HG03442 (cell line): Measurements from ENCODE around the gene TGIF2.
"Not testable (repeated sequence)": the region's sequence is repeated elsewhere in the genome, so short reads cannot be mapped to it uniquely, and the experiment has no call there.

Source experiments
- ATAC-seq: cut with Tn5 transposase; IDR thresholded peaks from one replicate; pipeline ENCODE4 v1.9.1; 2021; ENCODE audit warnings: mild to moderate bottlenecking, moderate library complexity; ENCODE audit not compliant: unreplicated experiment

Gene TGIF2

GRCh38 chr20:36611625-36612024 lies 38.2 kb downstream of the TGIF2 start:
- no peak for ATAC-seq

DNA sequence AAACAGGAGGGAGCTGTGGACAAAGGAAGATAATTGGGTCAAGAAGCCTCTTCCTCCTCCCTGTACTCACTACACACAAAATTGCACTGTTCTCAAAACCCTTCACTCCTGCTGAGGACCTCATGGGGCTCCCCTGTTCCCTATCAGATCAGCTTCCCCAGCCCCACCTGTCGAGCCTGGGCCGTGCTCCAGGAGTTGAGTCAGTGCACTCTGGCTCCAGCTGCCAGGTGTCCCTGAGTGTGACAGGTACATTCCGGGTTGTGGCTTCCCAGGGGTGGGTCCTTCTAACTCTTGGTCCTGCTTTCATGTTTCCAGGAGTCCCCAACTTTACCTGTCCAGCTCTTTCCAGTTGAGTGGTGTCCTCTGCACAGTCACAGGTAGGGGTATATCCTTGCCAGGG lies 40.6 kb downstream of the TGIF2 start:
- no peak for ATAC-seq

- no peak for ATAC-seq
These were observed 41.6 kb downstream of the TGIF2 start for GRCh38 chr20:36614781-36615557.

GRCh38 chr20:36620917-36621316 lies 47.5 kb downstream of the TGIF2 start:
- no peak for ATAC-seq

DNA sequence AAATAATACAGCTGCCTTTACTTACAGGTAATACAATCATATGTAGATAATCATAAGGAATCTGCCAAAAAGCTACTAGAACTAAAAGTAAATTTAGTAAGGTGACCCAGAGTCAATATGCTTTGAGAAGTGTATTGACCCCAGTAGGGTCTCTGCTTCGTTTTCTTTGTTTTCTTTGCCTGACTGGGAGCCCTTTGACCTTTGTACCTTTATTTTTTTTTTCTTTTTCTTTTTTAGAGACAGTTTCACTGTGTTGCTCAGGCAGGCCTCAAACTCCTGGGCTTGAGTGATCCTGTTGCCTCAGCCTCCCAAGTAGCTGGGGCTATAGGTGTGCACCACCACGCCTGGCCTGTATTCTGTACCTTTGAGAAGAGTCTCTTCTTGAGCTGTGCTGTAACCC lies 50.0 kb downstream of the TGIF2 start:
- no peak for ATAC-seq

GRCh38 chr20:36624068-36624943 lies 50.9 kb downstream of the TGIF2 start:
- no peak for ATAC-seq

DNA sequence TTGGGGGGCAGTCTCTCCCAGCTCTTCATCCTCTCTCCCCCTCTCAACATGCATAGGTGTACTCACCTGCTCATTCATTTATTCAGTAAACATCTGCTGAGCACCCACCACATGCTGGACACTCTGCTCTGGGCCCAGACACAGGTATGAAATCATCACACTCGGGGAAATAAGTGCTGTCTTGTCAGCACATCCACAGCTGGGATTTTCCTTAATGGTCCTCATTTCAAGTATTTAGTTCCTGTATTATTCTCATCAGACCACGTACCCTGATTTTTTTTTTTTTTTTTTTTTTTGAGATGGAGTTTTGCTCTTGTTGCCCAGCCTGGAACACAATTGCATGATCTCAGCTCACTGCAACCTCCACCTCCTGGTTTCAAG lies 51.5 kb downstream of the TGIF2 start:
- ATAC-seq = no peak

DNA sequence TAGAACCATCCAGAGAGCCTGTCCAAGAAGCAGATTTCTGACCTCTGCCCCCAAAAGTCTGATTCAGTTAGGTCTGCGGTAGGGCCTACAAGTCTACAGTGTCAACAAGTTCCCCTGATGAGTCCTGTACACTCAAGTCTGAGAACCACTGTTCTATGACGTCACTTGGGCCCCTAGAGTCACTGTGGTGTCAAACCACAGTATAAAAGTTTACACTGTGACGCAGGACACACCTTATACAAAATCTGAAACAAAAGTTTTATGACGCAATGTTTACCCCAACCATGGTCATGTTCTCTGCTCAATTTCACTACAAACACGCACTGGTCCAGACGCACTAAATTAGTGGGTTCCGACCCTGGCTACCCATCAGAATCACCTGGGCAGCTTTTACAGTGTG lies 54.7 kb downstream of the TGIF2 start:
- ATAC-seq = no peak

- no peak for ATAC-seq
These were observed 56.6 kb downstream of the TGIF2 start for GRCh38 chr20:36629719-36630681.

- ATAC-seq = no peak
These were observed 58.2 kb downstream of the TGIF2 start for GRCh38 chr20:36631646-36632045.

DNA sequence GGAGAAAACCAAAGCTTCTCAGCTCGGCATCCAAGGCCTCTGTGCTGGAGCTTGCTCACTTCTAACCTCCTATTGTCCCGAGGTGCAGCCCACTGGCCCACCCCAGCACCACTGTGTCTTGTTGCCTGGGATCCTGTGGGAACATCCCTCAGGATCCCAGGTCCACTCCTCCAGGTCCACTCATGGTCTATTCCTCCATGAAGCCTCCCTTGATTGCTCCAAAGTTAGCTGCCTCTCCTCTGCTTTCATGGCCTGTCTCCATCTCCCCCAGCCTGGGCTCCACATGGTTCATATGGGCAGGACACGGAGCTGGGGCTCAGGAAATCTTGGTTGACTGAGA lies 58.7 kb downstream of the TGIF2 start:
- no peak for ATAC-seq

DNA sequence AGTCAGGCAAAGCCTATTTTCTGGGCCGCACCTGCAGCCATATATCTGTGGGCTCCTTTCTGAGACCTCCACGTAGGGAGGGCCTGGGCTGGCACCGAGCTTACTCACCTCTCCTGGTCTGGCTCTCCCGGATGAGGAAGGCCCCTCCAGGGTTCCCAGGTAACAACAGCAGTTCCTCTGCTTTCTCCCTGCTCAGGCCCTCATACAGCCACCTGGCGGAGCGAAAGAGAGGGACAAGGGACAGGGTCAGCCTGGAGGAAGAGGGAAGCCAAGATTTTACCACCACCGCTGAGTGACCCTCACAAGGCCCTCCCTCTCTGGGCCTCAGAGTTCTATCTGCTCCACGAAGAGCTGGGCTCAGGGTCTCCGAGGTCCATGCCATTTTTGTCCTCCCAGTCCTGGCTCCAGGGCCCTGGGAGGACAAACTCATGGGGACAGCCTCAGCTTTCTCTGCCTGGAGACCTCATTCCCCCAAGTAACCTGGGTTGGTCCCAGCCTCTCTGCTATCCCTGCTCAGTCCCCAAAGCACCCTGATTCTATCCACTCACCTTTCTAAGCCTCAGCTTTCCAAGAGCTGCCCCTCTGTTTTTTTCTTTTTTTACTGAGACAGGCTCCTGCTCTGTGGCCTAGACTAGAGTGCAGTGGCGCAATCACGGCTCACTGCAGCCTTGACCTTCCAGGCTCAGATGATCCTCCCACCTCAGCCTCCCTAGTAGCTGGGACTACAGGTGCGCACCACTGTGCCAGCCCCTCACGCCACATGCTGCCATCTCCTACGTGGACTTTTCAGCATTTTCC lies 59.3 kb downstream of the TGIF2 start:
- no peak for ATAC-seq

DNA sequence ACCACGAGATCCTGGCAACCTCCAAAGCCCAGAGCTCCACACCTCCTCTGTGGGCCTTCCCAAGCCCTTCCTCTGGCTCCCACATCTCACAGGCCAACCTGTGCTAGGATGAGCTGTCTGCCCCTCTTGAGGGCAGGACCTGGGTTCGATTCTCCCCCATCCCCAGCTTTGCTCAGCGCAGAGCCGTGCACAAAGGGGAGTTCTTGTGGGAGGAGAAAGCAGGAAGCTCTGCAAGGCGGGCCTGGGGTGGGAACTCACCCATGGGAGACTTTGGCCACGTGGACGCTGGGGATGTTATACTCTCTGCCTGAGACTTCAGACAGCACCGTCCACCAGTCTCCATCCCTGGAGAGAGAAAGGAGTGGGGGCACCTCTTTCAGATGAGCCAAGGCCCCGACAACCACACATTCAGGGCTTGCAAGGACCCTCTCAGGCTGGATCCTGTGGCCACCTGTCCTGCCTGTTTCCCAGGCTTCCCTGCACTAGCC lies 59.9 kb downstream of the TGIF2 start:
- no peak for ATAC-seq

- no peak for ATAC-seq
These were observed 60.9 kb downstream of the TGIF2 start for GRCh38 chr20:36634342-36634741.

DNA sequence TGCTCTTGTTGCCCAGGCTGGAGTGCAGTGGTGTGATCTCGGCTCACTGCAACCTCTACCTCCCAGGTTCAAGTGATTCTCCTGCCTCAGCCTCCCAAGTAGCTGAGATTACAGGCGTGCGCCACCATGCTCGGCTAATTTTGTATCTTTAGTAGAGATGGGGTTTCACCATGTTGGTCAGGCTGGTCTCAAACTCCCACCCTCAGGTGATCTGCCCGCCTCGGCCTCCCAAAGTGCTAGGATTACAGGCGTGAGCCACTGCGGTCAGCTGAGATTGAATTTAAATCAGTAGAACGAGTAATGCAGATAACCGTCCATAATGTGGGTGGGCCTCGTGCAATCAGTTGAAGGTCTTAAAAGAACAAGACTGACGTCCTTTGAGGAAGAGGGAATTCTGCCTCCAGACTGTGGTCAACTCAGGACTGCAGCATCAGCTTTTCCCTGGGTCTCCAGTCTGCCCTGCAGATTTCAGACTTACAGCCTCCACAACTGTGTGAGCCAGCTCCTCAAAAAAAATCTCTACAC lies 65.5 kb downstream of the TGIF2 start:
- ATAC-seq = not testable (repeated sequence)

GRCh38 chr20:36641506-36641843 lies 68.1 kb downstream of the TGIF2 start:
- ATAC-seq = no peak

DNA sequence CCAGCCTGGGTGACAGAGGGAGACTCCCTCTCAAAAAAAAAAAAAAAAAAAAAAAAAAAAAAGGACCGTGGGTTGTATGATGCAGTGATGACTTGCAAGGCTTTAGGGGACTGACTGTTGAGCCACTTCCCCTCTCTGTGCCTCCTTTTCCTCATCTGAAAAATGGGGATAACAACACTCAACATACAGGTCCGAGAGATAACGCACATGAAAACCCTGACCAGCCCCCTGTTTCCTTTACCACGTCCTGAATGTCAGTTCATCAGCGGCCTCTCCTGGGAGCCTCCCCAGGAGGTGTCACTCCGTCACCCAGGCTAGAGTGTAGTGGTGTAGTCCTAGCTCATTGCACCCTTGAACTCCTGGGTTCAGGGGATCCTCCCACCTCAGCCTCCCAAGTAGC lies 68.7 kb downstream of the TGIF2 start:
- no peak for ATAC-seq
